Measurements from ENCODE around the gene TBC1D22B. TPM values are rescaled to one million over a fixed set of nuclear protein-coding genes. Genes with fewer than 3 reads are reported as not detected.
"Not testable (repeated sequence)": the region's sequence is repeated elsewhere in the genome, so short reads cannot be mapped to it uniquely, and the experiment has no call there.

Gene TBC1D22B
- total RNA-seq, 1 experiment from 2014 or later, result 12.9 TPM

GRCh38 chr6:37344308-37344707 lies 86.7 kb downstream of the TBC1D22B start:
- H3K9me3 ChIP-seq (ENCODE audit: control insufficient read depth, low read depth, low read length), result no peaks in the 10 kb centered on the region
- TF ChIP-seq, protein P1, sequence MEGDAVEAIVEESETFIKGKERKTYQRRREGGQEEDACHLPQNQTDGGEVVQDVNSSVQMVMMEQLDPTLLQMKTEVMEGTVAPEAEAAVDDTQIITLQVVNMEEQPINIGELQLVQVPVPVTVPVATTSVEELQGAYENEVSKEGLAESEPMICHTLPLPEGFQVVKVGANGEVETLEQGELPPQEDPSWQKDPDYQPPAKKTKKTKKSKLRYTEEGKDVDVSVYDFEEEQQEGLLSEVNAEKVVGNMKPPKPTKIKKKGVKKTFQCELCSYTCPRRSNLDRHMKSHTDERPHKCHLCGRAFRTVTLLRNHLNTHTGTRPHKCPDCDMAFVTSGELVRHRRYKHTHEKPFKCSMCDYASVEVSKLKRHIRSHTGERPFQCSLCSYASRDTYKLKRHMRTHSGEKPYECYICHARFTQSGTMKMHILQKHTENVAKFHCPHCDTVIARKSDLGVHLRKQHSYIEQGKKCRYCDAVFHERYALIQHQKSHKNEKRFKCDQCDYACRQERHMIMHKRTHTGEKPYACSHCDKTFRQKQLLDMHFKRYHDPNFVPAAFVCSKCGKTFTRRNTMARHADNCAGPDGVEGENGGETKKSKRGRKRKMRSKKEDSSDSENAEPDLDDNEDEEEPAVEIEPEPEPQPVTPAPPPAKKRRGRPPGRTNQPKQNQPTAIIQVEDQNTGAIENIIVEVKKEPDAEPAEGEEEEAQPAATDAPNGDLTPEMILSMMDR (conservative IDR thresholded peaks at IDR 0.05), result no peak
- H3K79me2 ChIP-seq (ENCODE audit: insufficient read depth, low read length), result 0 out of 2 replicates have a peak, but pooled peaks cover 2% of the 10 kb centered on the region
- H3K4me1 ChIP-seq (ENCODE audit: insufficient read depth, low read length), result no peaks in the 10 kb centered on the region
- no peak overlapping the region for H2BK5ac ChIP-seq (ENCODE audit: insufficient read length, low read length)
- H2BK120ac ChIP-seq (ENCODE audit: low read depth, low read length, poor library complexity, severe bottlenecking), result no peak overlapping the region
- no peaks in the 10 kb centered on the region for H4K20me1 ChIP-seq (ENCODE audit: control insufficient read depth, insufficient read depth, insufficient read length)
- H3K18ac ChIP-seq (ENCODE audit: insufficient read length, low read depth, low read length), result no peak overlapping the region
- no peaks in the 10 kb centered on the region for H3K79me1 ChIP-seq (ENCODE audit: insufficient read depth, low read depth, low read length, poor library complexity, severe bottlenecking)
- Mint-ChIP-seq H3K27me3 (ENCODE audit: low read depth) (peaks cover 5% of the 10 kb centered on the region; the same call in 1 of the 2 replicates), H3K9me3 (peaks cover 0 to 5% of the 10 kb centered on the region in 2 experiments; a peak in 2 of 5 replicates), H3K4me1 (no peaks in the 10 kb centered on the region), H3K27ac (no peak overlapping the region), H3K4me3 (no peak overlapping the region; a peak in 1 of 5 replicates), H3K36me3 (ENCODE audit: insufficient read depth in 1 of 3, low read depth in 3 of 3) (no peaks in the 10 kb centered on the region)
- H3K27ac ChIP-seq (ENCODE audit: insufficient read length, low read depth, low read length), result no peak overlapping the region
- no CpG with 5 or more reads among the region's 3 CpGs for WGBS (ENCODE audit: extremely low coverage, insufficient read length, low lambda C conversion rate)
- H3K14ac ChIP-seq (ENCODE audit: insufficient read depth, low read length), result no peak overlapping the region
- no peak overlapping the region for H4K91ac ChIP-seq (ENCODE audit: insufficient read length, low read depth, low read length)
- H3K23me2 ChIP-seq (ENCODE audit: insufficient read length, low read depth, low read length, poor library complexity, severe bottlenecking), result no peaks in the 10 kb centered on the region
- H3K9ac ChIP-seq (ENCODE audit: extremely low read depth, insufficient read length, low read length), result no peak overlapping the region
- no peak overlapping the region for H2BK15ac ChIP-seq (ENCODE audit: low read depth, low read length)
- H3K56ac ChIP-seq (ENCODE audit: insufficient read length, low read depth, low read length), result no peak overlapping the region
- H3K27me3 ChIP-seq (ENCODE audit: insufficient read depth, low read length), result 0 out of 2 replicates have a peak, but pooled peaks cover 3% of the 10 kb centered on the region
- no peak overlapping the region for H3T11ph ChIP-seq (ENCODE audit: low read length)
- H3K4me2 ChIP-seq (ENCODE audit: insufficient read depth, insufficient read length, low read length), result no peak overlapping the region
- DNase-seq, result no peak
- no peak overlapping the region for H2BK12ac ChIP-seq (ENCODE audit: insufficient read length, low read depth, low read length)
- no peak overlapping the region for H3K23ac ChIP-seq (ENCODE audit: insufficient read length, low read depth, low read length)
- H2BK20ac ChIP-seq (ENCODE audit: low read depth, low read length, poor library complexity, severe bottlenecking), result no peak overlapping the region
- no peak overlapping the region for H2AFZ ChIP-seq (ENCODE audit: low read length)
- no peak overlapping the region for H4K8ac ChIP-seq (replicated peaks; ENCODE audit: insufficient read length, low read depth, low read length)
- no peak overlapping the region for H3K4ac ChIP-seq (ENCODE audit: low read depth, low read length)
- H2AK5ac ChIP-seq (ENCODE audit: insufficient read length, low read length), result no peak overlapping the region
- no peak overlapping the region for H4K5ac ChIP-seq (ENCODE audit: insufficient read length, low read depth, low read length)

- H3K14ac ChIP-seq (ENCODE audit: insufficient read depth, low read length); H3K27me3 Mint-ChIP-seq (ENCODE audit: low read depth); H3T11ph ChIP-seq (ENCODE audit: low read length); H4K91ac ChIP-seq (ENCODE audit: insufficient read length, low read depth, low read length); H4K5ac ChIP-seq (ENCODE audit: insufficient read length, low read depth, low read length); H2AK5ac ChIP-seq (ENCODE audit: insufficient read length, low read length); H3K27ac Mint-ChIP-seq; H3K23me2 ChIP-seq (ENCODE audit: insufficient read length, low read depth, low read length, poor library complexity, severe bottlenecking); H2BK20ac ChIP-seq (ENCODE audit: low read depth, low read length, poor library complexity, severe bottlenecking); H3K18ac ChIP-seq (ENCODE audit: insufficient read length, low read depth, low read length); H3K79me2 ChIP-seq (ENCODE audit: insufficient read depth, low read length); H4K20me1 ChIP-seq (ENCODE audit: control insufficient read depth, insufficient read depth, insufficient read length); H2BK120ac ChIP-seq (ENCODE audit: low read depth, low read length, poor library complexity, severe bottlenecking); H3K79me1 ChIP-seq (ENCODE audit: insufficient read depth, low read depth, low read length, poor library complexity, severe bottlenecking); H3K9me3 Mint-ChIP-seq; H3K23ac ChIP-seq (ENCODE audit: insufficient read length, low read depth, low read length); H3K9me3 ChIP-seq (ENCODE audit: control insufficient read depth, low read depth, low read length); H3K27ac ChIP-seq (ENCODE audit: insufficient read length, low read depth, low read length); H3K9ac ChIP-seq (ENCODE audit: extremely low read depth, insufficient read length, low read length); H3K27me3 ChIP-seq (ENCODE audit: insufficient read depth, low read length); H3K56ac ChIP-seq (ENCODE audit: insufficient read length, low read depth, low read length); H3K36me3 Mint-ChIP-seq (ENCODE audit: insufficient read depth in 1 of 3, low read depth in 3 of 3); H3K4ac ChIP-seq (ENCODE audit: low read depth, low read length); H3K4me1 Mint-ChIP-seq; H3K4me1 ChIP-seq (ENCODE audit: insufficient read depth, low read length); DNase-seq; H2BK15ac ChIP-seq (ENCODE audit: low read depth, low read length); H3K4me3 Mint-ChIP-seq; H3K4me2 ChIP-seq (ENCODE audit: insufficient read depth, insufficient read length, low read length); H4K8ac ChIP-seq (replicated peaks; ENCODE audit: insufficient read length, low read depth, low read length); H2AFZ ChIP-seq (ENCODE audit: low read length); H2BK5ac ChIP-seq (ENCODE audit: insufficient read length, low read length); H2BK12ac ChIP-seq (ENCODE audit: insufficient read length, low read depth, low read length): not testable (repeated sequence)
- no CpG with 5 or more reads among the region's 3 CpGs for WGBS (ENCODE audit: extremely low coverage, insufficient read length, low lambda C conversion rate)
These were observed 88.2 kb downstream of the TBC1D22B start for GRCh38 chr6:37345804-37346203.
